COR-L47 (cell line): ENCODE measurements around the gene GNE.
"Not testable (repeated sequence)": the region's sequence is repeated elsewhere in the genome, so short reads cannot be mapped to it uniquely, and the experiment has no call there.

ENCODE experiments used
- DNase-seq: peaks from one replicate; lab custom pipeline; 2025; lab: John Stamatoyannopoulos, UW

The GNE gene

DNA sequence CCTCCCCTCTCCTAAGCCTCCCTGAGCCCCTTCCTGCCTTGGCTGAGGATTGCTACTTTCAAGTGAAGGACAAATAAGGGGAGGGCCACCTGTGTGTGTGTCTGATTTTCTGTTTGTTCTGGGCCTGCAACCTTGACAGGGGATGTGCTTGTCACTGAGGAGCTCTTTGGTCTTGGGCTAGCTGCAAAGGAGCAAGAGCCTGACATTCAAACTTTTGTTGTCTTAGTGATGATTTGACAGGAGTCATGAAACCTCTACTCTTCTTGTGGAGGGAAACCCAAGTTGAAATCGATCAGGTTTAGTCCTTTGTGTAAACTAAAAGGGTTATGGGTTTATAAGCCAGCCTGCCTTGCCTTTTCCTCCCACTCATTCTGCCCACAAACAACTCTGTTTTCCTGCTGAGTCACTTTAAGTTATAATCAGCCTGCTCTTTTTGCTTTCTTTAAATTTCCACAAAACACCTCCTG is 50.7 kb downstream of the GNE start:
- no peak for DNase-seq

DNA sequence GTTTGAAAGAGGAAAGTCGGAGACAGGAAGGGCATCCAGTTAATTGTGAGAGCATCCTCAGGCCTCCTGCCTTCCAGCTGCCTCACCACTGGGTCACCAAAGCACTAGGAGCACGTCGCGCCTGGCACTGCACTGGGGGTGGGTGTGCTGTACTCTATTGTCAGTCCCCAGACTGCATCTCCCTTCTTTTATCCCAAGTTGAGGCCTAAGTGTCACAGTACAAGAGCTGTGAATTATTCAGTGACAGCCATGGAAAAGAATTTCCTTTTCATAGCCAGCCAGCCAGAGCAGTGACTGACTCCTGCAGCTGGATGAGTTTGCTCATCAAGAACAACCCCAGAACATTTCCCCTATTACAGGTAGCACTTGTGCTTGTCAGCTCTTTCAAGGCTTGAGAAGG is 51.2 kb downstream of the GNE start:
- no peak for DNase-seq

DNA sequence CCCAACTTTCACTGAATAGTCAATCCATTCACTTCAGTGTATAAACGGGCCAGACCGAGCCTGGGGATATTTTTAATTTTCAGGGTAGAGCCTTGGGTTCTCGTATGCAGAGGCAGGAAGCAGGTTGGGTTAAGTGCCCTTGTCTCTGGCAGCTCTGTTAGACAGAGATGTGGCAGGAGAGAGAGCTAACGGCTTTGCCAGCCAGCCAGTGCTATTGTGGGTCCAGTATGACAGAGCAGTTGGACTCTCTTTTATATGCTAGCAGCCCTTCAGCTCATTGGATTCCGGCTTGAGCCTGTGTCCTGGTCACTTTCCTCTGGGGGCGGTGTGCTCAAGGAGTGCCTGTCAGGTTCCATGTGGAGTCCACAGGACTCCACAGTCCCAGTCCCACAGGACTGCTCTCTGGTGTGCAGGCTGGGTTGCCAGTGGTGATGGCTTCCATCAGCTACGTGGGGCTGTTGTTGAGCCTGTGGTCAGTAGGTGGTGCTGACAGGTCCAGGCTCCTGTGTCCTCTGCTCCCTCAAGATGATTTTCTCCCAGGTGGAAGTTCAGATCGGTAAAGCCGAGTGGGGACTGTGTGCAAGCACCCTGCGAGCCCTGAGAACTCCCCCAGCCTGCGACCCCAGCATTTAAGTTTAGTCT is 53.2 kb downstream of the GNE start:
- DNase-seq, result no peak

DNA sequence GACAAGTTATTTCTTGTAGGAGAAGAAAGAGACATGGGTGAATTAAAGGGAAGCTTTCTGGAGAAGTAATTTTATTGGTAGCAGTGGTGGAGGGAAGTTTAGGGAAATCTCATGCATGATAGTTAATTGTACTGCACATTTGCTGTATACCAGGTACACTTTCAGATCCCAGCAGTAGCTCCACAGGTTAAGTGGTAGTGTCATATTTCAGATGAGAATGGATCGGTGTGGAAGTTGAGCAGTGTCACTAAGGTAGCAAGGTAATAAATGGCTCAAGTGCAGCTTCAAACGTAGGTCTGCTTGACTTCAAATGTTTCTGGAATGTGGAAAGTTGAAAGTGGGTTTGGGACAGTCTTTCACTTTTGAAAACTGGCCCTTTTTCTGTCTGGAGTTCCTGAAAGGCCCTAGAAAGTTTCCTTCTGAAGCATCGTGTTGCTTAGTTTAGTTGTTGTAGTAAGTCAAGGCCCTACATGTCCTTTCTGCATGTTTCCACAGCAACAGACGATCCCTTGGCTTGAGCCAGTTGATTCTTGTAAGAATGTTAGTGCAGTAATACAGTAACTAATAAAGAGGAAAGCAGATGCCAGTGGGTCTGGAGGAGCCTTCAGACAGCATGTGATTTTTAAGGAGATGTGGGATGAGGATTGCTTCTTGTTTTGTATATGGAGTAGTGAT is 63.8 kb downstream of the GNE start:
- no peak for DNase-seq

DNA sequence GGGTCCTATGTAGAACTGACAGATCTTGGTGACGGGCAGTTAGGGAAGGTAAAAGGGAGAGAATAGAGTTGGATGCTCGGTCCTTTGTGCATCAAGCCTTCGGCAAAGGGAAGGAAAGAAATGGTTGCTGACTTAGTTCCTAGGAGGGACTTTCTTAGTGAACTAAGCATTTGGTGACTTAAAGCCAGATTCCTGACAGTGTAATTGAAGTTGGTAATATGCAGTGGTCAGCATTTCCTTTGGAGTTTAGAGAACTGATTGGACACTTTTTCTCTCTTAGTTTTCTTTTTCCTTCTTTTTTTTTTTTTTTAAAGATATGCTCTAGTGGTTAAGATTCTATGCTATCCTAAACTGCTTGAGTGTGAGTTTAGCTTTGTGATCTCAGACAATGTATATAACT is 65.2 kb downstream of the GNE start:
- DNase-seq, result no peak

DNA sequence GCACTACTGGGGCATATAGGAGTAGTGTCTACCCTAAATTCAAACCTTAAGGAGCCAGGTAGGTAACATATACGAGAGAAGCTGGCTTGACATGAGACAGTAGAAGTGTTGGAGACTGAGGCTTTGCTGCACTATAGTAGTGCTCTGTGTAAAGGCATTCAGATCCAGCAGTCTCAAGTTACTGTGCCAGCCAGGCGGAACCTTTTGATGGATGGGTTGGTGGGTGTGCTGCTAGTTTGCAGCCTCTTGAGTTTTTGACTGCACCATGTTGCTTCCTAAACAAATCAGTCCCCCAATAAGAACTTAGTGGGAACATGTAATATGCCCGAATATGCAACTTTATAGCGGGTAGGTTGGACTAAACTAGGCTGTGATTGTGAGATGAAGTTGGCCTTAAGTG is 66.1 kb downstream of the GNE start:
- DNase-seq, result no peak

DNA sequence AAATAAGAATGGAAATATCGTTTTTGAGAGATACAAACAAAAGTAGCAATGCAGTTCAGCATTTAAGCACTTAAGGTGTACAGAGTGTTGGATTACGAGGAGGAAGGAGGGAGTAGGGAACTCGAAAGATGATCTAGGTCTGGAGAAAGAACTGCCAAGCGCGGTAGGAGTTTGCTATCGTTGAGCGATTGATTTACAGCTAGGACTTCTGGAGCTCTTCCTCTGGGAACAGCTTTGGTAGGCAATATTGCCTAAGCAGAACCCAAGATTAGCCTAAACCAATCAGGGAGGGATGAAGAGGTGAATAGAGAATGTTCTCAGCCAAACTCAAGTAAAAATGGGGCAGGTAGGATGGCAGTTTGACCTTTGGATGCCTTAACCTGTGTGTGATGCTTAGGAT is 66.6 kb downstream of the GNE start:
- DNase-seq, result no peak

DNA sequence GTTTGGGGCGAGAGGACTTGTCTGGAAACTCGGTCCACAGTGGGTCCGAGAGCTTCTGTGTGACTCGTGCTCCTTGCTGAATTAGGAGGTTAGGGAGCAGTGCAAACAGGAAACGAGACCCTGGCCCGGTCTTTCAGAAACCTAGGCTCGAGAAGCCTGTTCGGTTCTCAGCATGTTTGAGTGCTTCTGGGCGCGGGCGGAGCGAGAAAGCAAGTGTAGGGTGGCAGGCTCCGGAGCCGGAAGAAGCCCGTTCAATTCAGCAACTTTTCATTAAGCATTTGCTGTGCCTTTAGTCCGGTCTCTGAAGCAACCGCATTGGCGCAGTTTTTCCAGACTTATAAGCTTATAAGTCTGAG is 67.0 kb downstream of the GNE start:
- no peak for DNase-seq

DNA sequence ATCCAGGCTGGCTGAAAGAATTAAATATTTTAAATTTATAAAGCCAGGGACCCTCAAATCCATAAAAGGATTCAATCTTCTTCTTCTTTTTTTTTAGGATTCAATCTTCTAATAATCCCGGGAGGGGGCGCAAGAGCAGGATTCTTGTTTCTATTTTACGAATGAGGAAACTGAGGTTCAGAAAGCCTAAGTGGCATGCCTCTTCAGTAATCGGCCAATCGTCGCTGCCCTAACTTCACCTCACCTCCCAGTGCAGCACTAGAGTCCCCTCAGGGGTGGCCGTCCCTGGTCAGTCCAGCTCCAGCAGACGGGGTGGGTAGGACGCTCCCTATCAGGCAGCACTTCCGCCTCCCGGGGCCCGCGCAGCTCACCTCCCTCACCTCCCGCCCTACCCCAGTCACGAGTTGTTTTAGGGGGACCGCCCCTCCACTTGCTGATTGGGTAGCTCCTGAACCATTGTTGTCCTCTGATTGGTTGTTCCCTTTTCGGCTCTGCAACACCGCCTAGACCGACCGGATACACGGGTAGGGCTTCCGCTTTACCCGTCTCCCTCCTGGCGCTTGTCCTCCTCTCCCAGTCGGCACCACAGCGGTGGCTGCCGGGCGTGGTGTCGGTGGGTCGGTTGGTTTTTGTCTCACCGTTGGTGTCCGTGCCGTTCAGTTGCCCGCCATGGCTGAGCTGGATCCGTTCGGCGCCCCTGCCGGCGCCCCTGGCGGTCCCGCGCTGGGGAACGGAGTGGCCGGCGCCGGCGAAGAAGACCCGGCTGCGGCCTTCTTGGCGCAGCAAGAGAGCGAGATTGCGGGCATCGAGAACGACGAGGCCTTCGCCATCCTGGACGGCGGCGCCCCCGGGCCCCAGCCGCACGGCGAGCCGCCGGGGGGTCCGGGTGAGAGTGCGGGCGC is 67.6 kb downstream of the GNE start, which contains the start of gene CLTA:
CLTA (plus strand) TSS at position 534 of the 902 bp plus-strand sequence; CDS start at position 670, 136 bp downstream.
- peak; percentile 97 for DNase-seq

DNA sequence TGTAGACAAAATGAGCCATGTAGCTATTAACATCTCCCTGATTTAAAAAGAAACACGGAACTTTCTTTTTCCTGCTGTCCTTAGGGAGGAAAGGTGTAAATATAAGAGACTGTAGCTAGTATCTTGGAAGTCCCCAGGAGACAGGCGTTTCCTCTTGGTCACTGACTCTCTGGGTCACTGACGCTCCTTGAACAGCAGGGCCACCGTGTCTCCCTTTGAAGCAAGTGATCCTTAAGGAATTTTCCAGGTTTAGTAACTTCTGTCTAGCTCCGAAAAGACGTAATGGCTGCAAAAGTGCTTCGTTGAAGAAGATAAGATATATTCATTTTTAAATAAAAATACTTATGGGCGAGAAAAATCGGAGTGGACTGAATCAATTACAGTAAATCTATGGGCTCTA is 68.3 kb downstream of the GNE start:
- DNase-seq, result no peak

DNA sequence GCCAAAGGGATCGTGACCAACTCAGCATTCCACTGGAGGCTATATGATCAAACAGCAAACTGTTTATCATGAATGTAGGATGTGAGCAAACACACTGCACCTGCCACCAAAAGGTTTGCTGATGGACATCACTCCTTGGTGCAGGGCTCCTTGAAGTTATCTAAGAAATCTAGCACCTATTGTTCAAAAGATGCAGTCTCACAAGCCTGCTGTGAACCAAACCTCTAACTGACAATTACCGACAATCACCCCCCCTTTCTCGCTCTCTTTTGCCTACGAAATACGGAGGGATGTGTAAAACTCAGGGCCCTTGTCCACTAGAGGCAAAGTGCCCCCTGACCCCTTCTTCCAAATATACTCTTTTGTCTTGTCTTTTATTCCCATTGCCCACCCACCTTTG is 70.0 kb downstream of the GNE start:
- no peak for DNase-seq

DNA sequence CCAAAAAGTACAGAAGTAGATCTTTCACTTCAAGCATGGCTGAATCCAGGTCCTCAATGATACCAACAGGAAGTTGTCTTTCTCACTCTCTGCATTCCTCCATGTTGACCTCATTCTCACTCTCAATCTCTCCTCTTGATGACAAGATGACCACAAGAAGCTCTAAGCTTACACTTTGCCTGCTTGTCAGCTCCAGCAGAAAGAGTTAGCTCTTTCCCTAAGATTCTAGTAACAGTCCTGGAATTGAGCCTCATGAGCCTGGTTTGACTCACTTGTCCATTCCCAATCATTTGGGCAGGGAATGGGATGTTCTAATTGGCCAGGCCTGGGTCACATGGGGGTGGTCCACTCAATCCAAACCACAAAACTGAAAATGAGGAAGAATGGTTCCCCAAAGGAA is 70.8 kb downstream of the GNE start:
- DNase-seq, result no peak

DNA sequence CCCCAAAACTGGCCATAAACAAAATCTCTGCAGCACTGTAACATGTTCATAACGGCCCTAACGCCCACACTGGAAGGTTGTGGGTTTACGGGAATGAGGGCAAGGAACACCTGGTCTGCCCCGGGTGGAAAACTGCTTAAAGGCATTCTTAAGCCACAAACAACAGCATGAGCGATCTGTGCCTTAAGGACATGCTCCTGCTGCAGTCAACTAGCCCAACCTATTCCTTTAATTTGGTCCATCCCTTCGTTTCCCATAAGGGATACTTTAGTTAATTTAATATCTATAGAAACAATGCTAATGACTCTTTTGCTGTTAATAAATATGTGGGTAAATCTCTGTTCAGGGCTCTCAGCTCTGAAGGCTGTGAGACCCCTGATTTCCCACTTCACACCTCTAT is 78.0 kb downstream of the GNE start:
- not testable (repeated sequence) for DNase-seq

DNA sequence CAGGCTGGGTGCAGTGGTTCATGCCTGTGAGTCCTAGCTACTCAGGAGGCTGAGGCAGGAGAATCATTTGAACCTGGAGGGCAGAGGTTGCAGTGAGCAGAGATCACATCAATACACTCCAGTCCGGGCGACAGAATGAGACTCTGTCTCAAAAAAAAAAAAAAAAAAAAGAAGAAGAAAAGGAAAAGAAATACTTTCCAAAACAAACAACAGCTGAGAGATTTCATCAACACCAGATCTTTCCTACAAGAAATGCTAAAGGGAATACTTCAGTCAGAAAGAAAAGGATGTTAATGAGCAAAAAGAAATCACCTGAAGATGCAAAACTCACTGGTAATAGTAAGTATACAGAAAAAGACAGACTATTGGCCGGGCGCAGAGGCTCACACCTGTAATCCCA is 80.7 kb downstream of the GNE start:
- DNase-seq, result no peak

DNA sequence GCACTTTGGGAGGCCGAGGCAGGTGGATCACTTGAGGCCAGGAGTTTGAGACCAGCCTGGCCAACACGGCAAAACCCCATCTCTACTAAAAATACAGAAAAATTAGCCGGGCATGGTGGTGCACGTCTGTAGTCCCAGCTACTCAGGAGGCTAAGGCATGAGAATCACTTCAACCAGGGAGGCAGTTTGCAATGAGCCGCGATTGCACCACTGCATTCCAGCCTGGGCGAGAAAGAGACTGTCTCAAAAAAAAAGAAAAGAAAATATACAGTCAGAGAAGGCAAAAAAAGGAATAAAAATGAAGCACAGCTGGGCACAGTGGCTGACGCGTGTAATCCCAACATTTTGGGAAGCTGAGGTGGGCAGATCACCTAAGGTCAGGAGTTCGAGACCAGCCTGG is 81.8 kb downstream of the GNE start:
- not testable (repeated sequence) for DNase-seq

DNA sequence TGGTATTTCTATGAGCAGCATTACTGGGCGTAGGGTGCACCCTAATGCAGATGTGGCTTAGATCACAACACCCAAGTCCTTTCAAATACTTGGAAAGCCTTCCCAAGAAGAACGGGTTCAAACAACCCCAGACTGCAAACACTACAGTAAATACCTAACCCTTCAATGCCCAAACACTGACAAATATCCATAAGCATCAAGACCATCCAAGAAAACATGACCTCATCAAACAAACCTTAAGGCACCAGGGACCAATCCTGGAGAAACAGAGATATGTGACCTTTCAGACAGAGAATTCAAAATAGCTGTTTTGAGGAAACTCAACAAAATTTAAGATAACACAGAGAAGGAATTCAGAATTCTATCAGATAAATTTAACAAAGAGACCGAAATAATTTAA is 83.0 kb downstream of the GNE start:
- DNase-seq, result not testable (repeated sequence)

DNA sequence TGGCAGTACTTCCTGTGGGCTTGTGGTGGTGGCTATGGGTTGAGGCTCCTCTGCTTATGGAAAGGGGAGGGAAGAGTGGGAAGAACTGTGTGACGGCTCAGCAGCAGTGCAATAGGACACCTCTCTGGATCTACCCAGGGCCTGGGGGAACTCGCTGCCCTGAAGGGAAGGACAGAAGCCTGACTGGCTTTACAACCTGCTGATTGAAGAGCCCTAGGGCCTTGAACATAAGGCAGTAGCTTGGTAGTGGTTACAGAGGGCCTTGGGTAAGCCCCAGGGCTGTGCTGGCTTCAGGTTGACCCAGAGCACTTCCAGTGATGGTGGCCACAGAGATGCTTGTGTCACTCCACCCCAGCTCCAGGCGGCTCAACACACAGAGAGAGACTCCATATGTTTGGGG is 83.5 kb downstream of the GNE start:
- DNase-seq, result no peak

DNA sequence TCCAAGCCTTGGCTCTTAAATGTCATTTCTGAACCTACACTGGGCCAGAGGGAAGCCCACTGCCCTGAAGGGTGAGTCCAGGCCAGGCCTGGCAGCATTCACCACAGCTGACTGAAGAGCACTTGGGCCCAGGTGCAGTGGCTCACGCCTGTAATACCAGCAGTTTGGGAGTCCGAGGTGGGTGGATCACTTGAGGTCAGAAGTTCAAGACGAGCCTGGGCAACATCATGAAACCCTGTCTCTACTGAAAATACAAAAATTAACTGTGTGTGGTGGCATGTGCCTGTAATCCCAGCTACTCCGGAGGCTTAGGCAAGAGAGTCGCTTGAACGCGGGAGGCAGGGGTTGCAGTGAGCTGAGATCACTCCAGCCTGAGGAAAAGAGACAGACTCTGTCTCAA is 84.0 kb downstream of the GNE start:
- no peak for DNase-seq

DNA sequence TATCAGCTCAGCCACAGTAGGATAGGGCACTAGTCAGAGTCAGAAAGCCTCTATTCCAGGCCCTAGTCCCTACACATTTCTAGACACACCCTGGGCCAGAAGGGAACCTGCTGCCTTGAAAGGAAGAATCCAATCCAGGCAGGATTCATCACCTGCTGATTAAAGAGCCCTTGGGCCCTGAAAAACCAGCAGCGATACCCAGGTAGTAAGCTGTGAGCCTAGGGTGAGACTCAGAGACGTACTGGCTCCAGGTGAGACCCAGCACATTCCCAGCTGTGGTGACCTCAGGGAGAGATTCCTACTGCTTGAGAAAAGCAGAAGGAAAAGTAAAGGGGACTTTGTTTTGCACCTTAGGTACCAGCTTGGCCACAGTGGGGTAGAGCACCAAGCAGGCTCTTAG is 84.4 kb downstream of the GNE start:
- DNase-seq, result no peak

DNA sequence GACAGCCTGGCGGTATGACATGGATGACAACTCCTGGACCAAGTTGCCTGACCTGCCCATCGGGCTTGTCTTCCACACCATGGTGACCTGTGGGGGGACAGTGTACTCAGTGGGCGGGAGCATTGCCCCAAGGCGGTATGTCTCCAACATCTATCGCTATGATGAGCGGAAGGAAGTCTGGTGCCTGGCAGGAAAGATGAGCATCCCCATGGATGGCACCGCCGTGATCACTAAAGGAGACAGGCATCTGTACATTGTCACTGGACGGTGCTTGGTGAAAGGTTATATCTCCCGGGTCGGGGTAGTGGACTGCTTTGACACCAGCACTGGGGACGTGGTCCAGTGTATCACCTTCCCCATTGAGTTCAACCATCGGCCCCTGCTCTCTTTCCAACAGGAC is 87.7 kb downstream of the GNE start:
- DNase-seq, result no peak

DNA sequence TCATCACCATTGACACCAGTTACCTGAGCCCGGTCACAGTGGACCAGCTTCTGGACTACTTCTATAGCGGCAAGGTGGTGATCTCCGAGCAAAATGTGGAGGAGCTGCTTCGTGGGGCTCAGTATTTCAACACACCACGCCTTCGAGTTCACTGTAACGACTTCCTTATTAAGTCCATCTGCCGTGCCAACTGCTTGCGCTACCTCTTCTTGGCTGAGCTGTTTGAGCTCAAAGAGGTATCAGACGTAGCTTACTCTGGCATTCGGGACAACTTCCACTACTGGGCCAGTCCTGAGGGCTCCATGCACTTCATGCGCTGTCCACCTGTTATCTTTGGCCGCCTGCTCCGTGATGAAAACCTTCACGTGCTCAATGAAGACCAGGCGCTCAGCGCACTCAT is 88.5 kb downstream of the GNE start:
- DNase-seq, result no peak

DNA sequence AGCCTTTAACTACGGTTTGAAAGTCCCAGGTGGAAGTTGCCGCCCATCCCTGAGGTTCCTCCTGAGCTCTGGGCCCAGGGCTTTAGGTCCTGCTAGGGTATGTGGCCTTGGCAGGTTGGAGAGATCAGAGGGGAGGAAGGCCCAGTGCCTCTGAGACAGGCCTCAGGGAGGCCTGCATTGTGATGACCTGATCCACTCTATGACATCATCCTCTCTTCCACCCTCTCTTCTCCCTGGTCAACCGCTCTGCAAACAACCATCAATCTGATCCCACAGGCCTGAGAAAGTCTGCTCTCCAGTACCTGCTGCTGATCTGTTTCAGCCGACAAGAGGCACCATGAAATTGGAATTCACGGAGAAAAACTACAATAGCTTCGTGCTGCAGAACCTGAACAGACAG is 89.1 kb downstream of the GNE start, which contains the start of gene CCIN:
CCIN (plus strand) TSS at position 223 of the 400 bp plus-strand sequence; CDS start at position 338, 115 bp downstream.
- no peak for DNase-seq
